Caco-2 (cell line): ENCODE results near the gene MACROH2A2. TPM values are rescaled to one million over a fixed set of nuclear protein-coding genes. Genes with fewer than 3 reads are reported as not detected.
"Not testable (repeated sequence)": the region's sequence is repeated elsewhere in the genome, so short reads cannot be mapped to it uniquely, and the experiment has no call there.

Source experiments
- BruUV-seq: library from RNA; stranded (reverse); fragments of 400-500 nt; replicated peaks from 2 replicates; lab custom pipeline; 2021; lab: Mats Ljungman, UMichigan
- CTCF ChIA-PET: fragments of 300-600 bp; sonication (Branson Sonifier 250); formaldehyde crosslinking; loops from one replicate; lab custom pipeline; 2022; ENCODE audit warnings: antibody characterized with exemption; lab: Charles Lee
- POLR2A ChIA-PET: fragments of 300-600 bp; sonication (Branson Sonifier 250); formaldehyde crosslinking; loops from one replicate; lab custom pipeline; 2022; ENCODE audit warnings: antibody characterized with exemption; lab: Charles Lee
- DNase-seq, 2 experiments: peaks; one replicate each; pipeline versions ENCODE4 v3.0.0 to v3.0.0-alpha.2; 2020 to 2022
- H3K27me3 ChIP-seq: replicated peaks from 2 replicates; pipeline ENCODE4 v1.6.0; 2011; ENCODE audit warnings: low read length; ENCODE audit not compliant: control insufficient read depth, insufficient read depth
- H3K36me3 ChIP-seq: 2 replicates; pipeline ENCODE4 v1.5.1; 2011; ENCODE audit warnings: low read length; ENCODE audit not compliant: control insufficient read depth, insufficient read depth
- H3K4me1 ChIP-seq: fragments of 250-450 bp; sonication (Bioruptor Pico); 2 replicates; pipeline ENCODE4 v1.5.1; 2020; ENCODE audit warnings: mild to moderate bottlenecking
- H3K4me3 ChIP-seq: 2 replicates; pipeline ENCODE4 v1.5.1; 2011; ENCODE audit warnings: low read depth, mild to moderate bottlenecking, control low read depth, low read length
- H3K9me3 ChIP-seq: fragments of 250-450 bp; sonication (Bioruptor Pico); 2 replicates; pipeline ENCODE4 v1.5.1; 2020; ENCODE audit warnings: mild to moderate bottlenecking, moderate library complexity
- H3K27ac Mint-ChIP-seq: one replicate; pipeline ENCODE4 v1.8.0; 2022; ENCODE audit warnings: mixed read lengths; ENCODE audit not compliant: unreplicated experiment
- H3K27me3 Mint-ChIP-seq: one replicate; pipeline ENCODE4 v1.8.0; 2022; ENCODE audit warnings: mixed read lengths; ENCODE audit not compliant: insufficient read depth, unreplicated experiment
- H3K36me3 Mint-ChIP-seq: one replicate; pipeline ENCODE4 v1.8.0; 2022; ENCODE audit warnings: mild to moderate bottlenecking, mixed read lengths; ENCODE audit not compliant: insufficient read depth, unreplicated experiment
- H3K4me1 Mint-ChIP-seq: one replicate; pipeline ENCODE4 v1.8.0; 2022; ENCODE audit warnings: low read depth, mixed read lengths; ENCODE audit not compliant: unreplicated experiment
- H3K4me3 Mint-ChIP-seq: one replicate; pipeline ENCODE4 v1.8.0; 2022; ENCODE audit warnings: mild to moderate bottlenecking, moderate library complexity, mixed read lengths; ENCODE audit not compliant: unreplicated experiment
- H3K9me3 Mint-ChIP-seq: one replicate; pipeline ENCODE4 v1.8.0; 2022; ENCODE audit warnings: mixed read lengths; ENCODE audit not compliant: unreplicated experiment
- CTCF ChIP-seq, 2 experiments: fragments of 200-600 bp in 1 of 2; IDR thresholded peaks; 1 replicate in 1 of 2; 2 replicates in 1 of 2; pipeline versions ENCODE4 v1.5.1 to v1.8.0; 2011 to 2022; ENCODE audit warnings: antibody characterized with exemption in 1 of 2, control low read depth in 1 of 2, inconsistent platforms in 1 of 2, low read depth in 1 of 2, low read length in 1 of 2, mild to moderate bottlenecking in 1 of 2, moderate library complexity in 1 of 2; ENCODE audit not compliant: insufficient read depth in 1 of 2, severe bottlenecking in 1 of 2, unreplicated experiment in 1 of 2
- intact Hi-C: fragments of 100-400 bp; cut with micrococcal nuclease; formaldehyde crosslinking; loops from one replicate; pipeline ENCODE4 v1.10.0; 2022; ENCODE audit not compliant: unreplicated experiment
- total RNA-seq: library from RNA; stranded (reverse); gene quantifications from 2 replicates; pipeline ENCODE4 v1.2.3, GENCODE V29; 2022

MACROH2A2 gene
- total RNA-seq, 1 experiment from 2014 or later, result 6.1 TPM

- Mint-ChIP-seq H3K4me1 (no peaks in the 10 kb centered on the region), H3K27ac (no peak overlapping the region), H3K9me3 (peaks cover 36% of the 10 kb centered on the region), H3K4me3 (no peak overlapping the region), H3K36me3 (no peaks in the 10 kb centered on the region), H3K27me3 (peaks cover 9% of the 10 kb centered on the region)
- ChIA-PET CTCF (no interaction called here), POLR2A (no interaction called here)
- DNase-seq, result no peak
- Histone ChIP-seq H3K4me3 (no peak overlapping the region), H3K36me3 (no peaks in the 10 kb centered on the region), H3K9me3 (peaks cover 14% of the 10 kb centered on the region; the same call in 1 of the 2 replicates), H3K4me1 (no peaks in the 10 kb centered on the region), H3K27me3 (peaks cover 2% of the 10 kb centered on the region; the same call in 1 of the 2 replicates)
- BruUV-seq, result no TSS peak
- TF ChIP-seq CTCF (IDR thresholded peaks at IDR 0.05; ENCODE audit: insufficient read depth in 1 of 2, low read depth in 1 of 2, low read length in 1 of 2, severe bottlenecking in 1 of 2, unreplicated experiment in 1 of 2), result no peak
- intact Hi-C loops, result no loop called here
These were observed 13.7 kb upstream of the MACROH2A2 start for GRCh38 chr10:70038923-70039322.

GRCh38 chr10:70041016-70041415, 11.6 kb upstream of the MACROH2A2 start:
- Mint-ChIP-seq H3K9me3 (peaks cover 36% of the 10 kb centered on the region), H3K27ac (no peak overlapping the region), H3K27me3 (peaks cover 9% of the 10 kb centered on the region), H3K36me3 (no peaks in the 10 kb centered on the region), H3K4me3 (no peak overlapping the region), H3K4me1 (no peaks in the 10 kb centered on the region)
- Histone ChIP-seq H3K9me3 (peaks cover 19% of the 10 kb centered on the region), H3K4me1 (no peaks in the 10 kb centered on the region), H3K27me3 (no peaks in the 10 kb centered on the region), H3K4me3 (no peak overlapping the region), H3K36me3 (no peaks in the 10 kb centered on the region)
- intact Hi-C loops, result no loop called here
- POLR2A ChIA-PET, result interaction anchor here (0.6 kb wide), 1 partner anchor 40 kb away, joined by 3 read pairs; no protein-coding TSS in a partner anchor
- TF ChIP-seq CTCF (IDR thresholded peaks at IDR 0.05; ENCODE audit: insufficient read depth in 1 of 2, low read depth in 1 of 2, low read length in 1 of 2, severe bottlenecking in 1 of 2, unreplicated experiment in 1 of 2), result no peak
- CTCF ChIA-PET, result interaction anchor here (0.6 to 1.0 kb wide), 2 partner anchors 13 to 105 kb away, joined by 3 read pairs; partner anchors contain the start of gene TYSND1
- no TSS peak for BruUV-seq
- DNase-seq, result no peak

GRCh38 chr10:70041739-70042138, 10.9 kb upstream of the MACROH2A2 start:
- POLR2A ChIA-PET, H3K27me3 ChIP-seq, H3K4me3 ChIP-seq, H3K36me3 ChIP-seq, intact Hi-C loops, DNase-seq, H3K4me1 Mint-ChIP-seq, H3K4me1 ChIP-seq, H3K4me3 Mint-ChIP-seq, CTCF ChIA-PET, H3K27ac Mint-ChIP-seq, H3K27me3 Mint-ChIP-seq, H3K36me3 Mint-ChIP-seq, BruUV-seq: not testable (repeated sequence)
- peaks cover 19% of the 10 kb centered on the region for H3K9me3 ChIP-seq
- H3K9me3 Mint-ChIP-seq, result peaks cover 36% of the 10 kb centered on the region

- H3K4me1 ChIP-seq, H3K4me3 Mint-ChIP-seq, H3K36me3 Mint-ChIP-seq, BruUV-seq, DNase-seq, H3K27me3 Mint-ChIP-seq, H3K27me3 ChIP-seq, CTCF ChIA-PET, H3K4me1 Mint-ChIP-seq, H3K36me3 ChIP-seq, POLR2A ChIA-PET, H3K4me3 ChIP-seq, H3K27ac Mint-ChIP-seq, intact Hi-C loops, H3K9me3 Mint-ChIP-seq: not testable (repeated sequence)
- peaks cover 11% of the 10 kb centered on the region for H3K9me3 ChIP-seq
These were observed 5.6 kb upstream of the MACROH2A2 start for GRCh38 chr10:70047066-70047465.
